LNCaP clone FGC (cell line): ENCODE results near the gene LIMS2.

Experiments used
- DNase-seq: peaks from one replicate; pipeline ENCODE4 v3.0.0-alpha.2; 2011; ENCODE audit warnings: low read depth
- H3K4me3 ChIP-seq: 2 replicates; pipeline ENCODE4 v1.5.1; 2011; ENCODE audit warnings: mild to moderate bottlenecking, low read depth, low read length, control low read depth
- CTCF ChIP-seq: IDR thresholded peaks from 2 replicates; pipeline ENCODE4 v1.5.1; 2012; ENCODE audit warnings: mild to moderate bottlenecking; ENCODE audit not compliant: control insufficient read depth, insufficient read depth; ENCODE audit errors: extremely low read depth

The LIMS2 gene

GRCh38 chr2:127626917-127627739, 48.2 kb downstream of the LIMS2 start:
- H3K4me3 ChIP-seq: no peak overlapping the region
- no peak for DNase-seq
- TF ChIP-seq CTCF: no peak

DNA sequence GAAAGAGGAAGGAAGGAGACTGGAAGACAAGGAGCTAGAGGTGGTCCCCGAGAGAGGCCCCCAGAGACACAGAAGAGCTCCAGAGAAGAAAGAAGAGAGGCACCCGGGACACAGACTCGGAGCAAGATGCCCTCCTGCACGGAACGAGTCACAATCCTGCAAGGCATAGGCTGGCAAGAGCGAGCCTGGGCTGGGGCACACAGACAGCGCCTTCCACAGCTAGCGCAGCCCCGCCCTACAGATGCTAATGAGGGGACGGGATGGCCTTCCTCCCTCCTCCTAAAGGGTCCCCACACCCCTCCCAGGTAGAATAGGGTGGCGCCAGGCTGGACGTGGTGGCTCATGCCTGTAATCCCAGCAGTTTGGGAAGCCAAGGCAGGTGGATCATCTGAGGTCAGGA, 49.2 kb downstream of the LIMS2 start:
- no peak overlapping the region for H3K4me3 ChIP-seq
- TF ChIP-seq CTCF: no peak
- no peak for DNase-seq

GRCh38 chr2:127625572-127625951, 49.8 kb downstream of the LIMS2 start:
- no peak for TF ChIP-seq CTCF
- DNase-seq: no peak
- H3K4me3 ChIP-seq: no peak overlapping the region

DNA sequence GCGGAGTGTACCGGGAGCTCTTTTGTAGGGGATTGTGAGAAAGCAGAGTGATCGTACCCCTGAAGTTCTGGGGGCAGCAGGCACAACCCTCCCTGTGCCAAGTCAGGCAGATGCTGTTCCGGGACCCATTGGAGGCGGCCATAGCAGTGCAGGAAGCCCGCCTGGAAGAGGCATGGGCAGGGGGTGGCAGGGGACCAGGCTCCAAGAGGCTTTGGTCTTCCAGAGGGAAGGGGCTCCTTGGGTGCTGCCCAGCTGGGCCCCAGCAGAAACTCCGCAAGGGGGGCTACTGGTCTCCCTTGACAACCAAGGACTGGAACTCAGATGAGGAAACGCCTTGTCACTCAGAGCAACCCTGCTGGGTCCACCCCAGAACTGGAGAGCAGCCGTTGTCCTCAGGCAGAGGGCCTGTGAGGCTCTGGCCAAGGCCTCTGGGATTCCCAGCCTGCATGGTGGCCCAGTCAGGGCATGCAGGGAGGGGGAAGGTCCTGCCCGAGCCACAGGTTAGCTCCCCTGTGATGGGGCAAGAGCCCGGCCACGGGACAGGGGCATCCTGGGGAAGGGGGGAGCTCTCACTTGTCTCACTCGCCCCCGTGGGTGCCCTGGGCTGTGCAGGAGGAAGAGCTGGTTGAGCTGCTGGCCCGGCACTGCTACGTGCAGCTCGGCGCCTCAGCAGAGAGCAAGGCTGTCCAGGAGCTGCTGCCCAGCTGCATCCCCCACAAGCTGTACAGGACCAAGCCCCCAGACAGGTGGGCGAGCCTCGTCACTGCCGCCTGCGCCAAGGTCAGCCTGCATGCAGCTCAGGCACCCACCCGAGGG, 50.4 kb downstream of the LIMS2 start:
- no peak overlapping the region for H3K4me3 ChIP-seq
- no peak for DNase-seq
- TF ChIP-seq CTCF: no peak

- H3K4me3 ChIP-seq: no peak overlapping the region
- no peak for DNase-seq
- TF ChIP-seq CTCF: no peak
Observed at GRCh38 chr2:127624320-127624755, 51.0 kb downstream of the LIMS2 start.

DNA sequence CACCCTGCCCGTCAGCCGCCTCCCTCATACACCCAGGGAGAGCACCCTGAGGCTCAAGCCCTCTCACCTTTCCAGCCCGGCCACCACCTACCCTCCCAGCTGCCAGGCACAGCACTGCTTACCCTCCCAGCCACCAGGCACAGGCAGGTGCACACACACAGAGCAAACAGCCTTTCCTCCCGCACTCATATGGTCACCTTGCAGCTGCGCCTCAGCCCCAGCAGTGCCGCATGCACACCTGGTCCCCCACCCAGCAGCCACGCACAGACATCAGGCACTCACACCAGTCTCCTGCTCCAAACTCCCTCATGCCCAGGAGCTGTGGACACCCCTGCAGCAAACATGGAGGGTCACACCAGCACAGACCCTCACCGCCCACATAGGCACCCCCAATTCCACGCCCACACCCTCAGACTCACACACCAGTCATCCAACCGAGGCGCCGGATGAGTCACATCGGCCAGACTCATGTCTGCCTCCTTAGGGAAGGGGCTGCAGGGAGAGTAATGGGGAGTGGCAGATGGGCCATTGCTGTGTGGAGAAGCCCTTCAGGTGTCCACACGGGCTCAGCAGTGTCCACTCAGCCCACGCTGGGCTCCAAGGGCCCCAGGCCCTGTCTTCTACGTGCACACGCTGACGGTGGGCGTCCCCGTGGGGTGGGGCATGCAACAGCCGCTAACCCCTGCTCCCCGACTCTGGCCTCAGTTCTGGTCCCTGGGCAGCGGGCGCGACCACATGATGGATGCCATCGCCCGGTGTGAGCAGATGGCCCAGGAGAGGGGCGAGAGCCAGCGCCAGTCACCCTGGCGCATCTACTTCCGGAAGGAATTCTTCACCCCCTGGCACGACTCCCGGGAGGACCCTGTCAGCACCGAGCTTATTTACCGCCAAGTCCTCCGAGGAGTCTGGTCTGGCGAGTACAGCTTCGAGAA, 51.7 kb downstream of the LIMS2 start:
- no peak for DNase-seq
- no peak overlapping the region for H3K4me3 ChIP-seq
- no peak for TF ChIP-seq CTCF
